GM23338 (cell line): ENCODE data around the gene TNRC18.

Experiments used
- CREB1 ChIP-seq: fragments of 250-450 bp; sonication (Bioruptor Pico); IDR thresholded peaks from 2 replicates; pipeline ENCODE4 v1.5.0; 2020; ENCODE audit warnings: low read depth, mild to moderate bottlenecking, moderate library complexity
- EZH2 ChIP-seq: fragments of 200-600 bp; sonication (generic); IDR thresholded peaks from one replicate; pipeline ENCODE4 v1.8.0; 2017; ENCODE audit warnings: antibody characterized with exemption, mild to moderate bottlenecking, low read depth; ENCODE audit not compliant: unreplicated experiment
- EZH2phosphoT487 ChIP-seq: fragments of 200-600 bp; sonication (generic); IDR thresholded peaks from one replicate; pipeline ENCODE4 v1.8.1; 2018; ENCODE audit warnings: antibody characterized with exemption; ENCODE audit not compliant: unreplicated experiment
- JUNB ChIP-seq: IDR thresholded peaks from one replicate; pipeline ENCODE4 v1.6.1; 2016; ENCODE audit warnings: antibody characterized with exemption; ENCODE audit not compliant: unreplicated experiment
- NANOG ChIP-seq: IDR thresholded peaks from 2 replicates; pipeline ENCODE4 v1.6.1; 2016; ENCODE audit warnings: antibody characterized with exemption, borderline replicate concordance
- POLR2AphosphoS5 ChIP-seq: IDR thresholded peaks from 2 replicates; pipeline ENCODE4 v1.6.1; 2016; ENCODE audit warnings: antibody characterized with exemption, low read depth
- REST ChIP-seq: IDR thresholded peaks from one replicate; pipeline ENCODE4 v1.6.1; 2018; ENCODE audit warnings: antibody characterized with exemption; ENCODE audit not compliant: unreplicated experiment
- STAT1 ChIP-seq: IDR thresholded peaks from one replicate; pipeline ENCODE4 v1.6.1; 2016; ENCODE audit warnings: antibody characterized with exemption; ENCODE audit not compliant: unreplicated experiment
- ZNF331 ChIP-seq: fragments of 250-450 bp; sonication (Bioruptor Pico); IDR thresholded peaks from 2 replicates; pipeline ENCODE4 v1.5.0; 2020; ENCODE audit warnings: low read depth, mild to moderate bottlenecking, moderate library complexity
- TF ChIP-seq, protein P1 (sequence below), 2 experiments: fragments of 200-600 bp in 1 of 2; sonication (generic) in 1 of 2; conservative IDR thresholded peaks; 2 replicates each; pipeline versions ENCODE4 v1.5.1 to v1.6.1; 2016 to 2017; ENCODE audit warnings: antibody characterized with exemption in 2 of 2, low read depth in 2 of 2, mild to moderate bottlenecking in 2 of 2, moderate library complexity in 1 of 2

DNA sequence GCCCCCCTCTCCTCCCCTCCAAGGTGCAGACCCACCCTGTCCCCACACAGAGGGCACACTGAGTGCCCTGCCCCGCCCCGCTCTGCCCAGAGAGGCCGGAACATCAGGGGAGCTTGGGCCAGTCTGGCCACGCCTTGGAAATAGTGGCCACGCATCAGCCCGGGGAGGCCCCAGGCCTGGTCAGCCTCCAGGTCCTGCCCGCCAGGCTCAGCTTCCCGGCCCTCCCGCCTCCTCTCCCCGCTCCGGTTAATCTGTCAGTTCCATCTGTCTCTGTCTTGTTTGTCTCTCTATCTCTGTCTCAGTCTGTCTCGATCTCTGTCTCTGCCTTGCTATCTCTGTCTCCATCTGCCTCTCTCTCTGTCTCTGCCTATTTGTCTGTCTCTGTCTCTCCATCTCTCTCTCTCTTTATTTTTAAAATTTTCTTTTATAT is 28.9 kb upstream of the TNRC18 start:
- TF ChIP-seq REST (no peak), CREB1 (CRISPR knock-in tag) (no peak), POLR2AphosphoS5 (no peak), NANOG (no peak), EZH2 (no peak), JUNB (no peak), ZNF331 (no peak), EZH2phosphoT487 (no peak), STAT1 (no peak)
- TF ChIP-seq, protein P1, sequence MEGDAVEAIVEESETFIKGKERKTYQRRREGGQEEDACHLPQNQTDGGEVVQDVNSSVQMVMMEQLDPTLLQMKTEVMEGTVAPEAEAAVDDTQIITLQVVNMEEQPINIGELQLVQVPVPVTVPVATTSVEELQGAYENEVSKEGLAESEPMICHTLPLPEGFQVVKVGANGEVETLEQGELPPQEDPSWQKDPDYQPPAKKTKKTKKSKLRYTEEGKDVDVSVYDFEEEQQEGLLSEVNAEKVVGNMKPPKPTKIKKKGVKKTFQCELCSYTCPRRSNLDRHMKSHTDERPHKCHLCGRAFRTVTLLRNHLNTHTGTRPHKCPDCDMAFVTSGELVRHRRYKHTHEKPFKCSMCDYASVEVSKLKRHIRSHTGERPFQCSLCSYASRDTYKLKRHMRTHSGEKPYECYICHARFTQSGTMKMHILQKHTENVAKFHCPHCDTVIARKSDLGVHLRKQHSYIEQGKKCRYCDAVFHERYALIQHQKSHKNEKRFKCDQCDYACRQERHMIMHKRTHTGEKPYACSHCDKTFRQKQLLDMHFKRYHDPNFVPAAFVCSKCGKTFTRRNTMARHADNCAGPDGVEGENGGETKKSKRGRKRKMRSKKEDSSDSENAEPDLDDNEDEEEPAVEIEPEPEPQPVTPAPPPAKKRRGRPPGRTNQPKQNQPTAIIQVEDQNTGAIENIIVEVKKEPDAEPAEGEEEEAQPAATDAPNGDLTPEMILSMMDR (conservative IDR thresholded peaks at IDR 0.05; ENCODE audit: low read depth in 2 of 2) = no peak
